H9 (cell line): ENCODE data around the gene LAMTOR4. TPM values are rescaled to one million over a fixed set of nuclear protein-coding genes. Genes with fewer than 3 reads are reported as not detected.

Experiments
- DNase-seq: peaks from one replicate; pipeline ENCODE4 v3.0.0-alpha.2; 2017
- H2AFZ ChIP-seq: one replicate; pipeline ENCODE4 v1.6.1; 2013; ENCODE audit warnings: mild to moderate bottlenecking, low read length, control low read depth, moderate library complexity
- H2AK5ac ChIP-seq: 2 replicates; pipeline ENCODE4 v1.6.1; 2013; ENCODE audit warnings: low read length, control low read depth, mixed read lengths; ENCODE audit not compliant: insufficient read length
- H2BK120ac ChIP-seq: one replicate; pipeline ENCODE4 v1.6.1; 2013; ENCODE audit warnings: low read depth, mild to moderate bottlenecking, low read length, control low read depth, inconsistent platforms; ENCODE audit not compliant: poor library complexity, severe bottlenecking
- H2BK12ac ChIP-seq: 2 replicates; pipeline ENCODE4 v1.6.1; 2013; ENCODE audit warnings: low read length, control low read depth, mixed read lengths, low read depth; ENCODE audit not compliant: insufficient read length
- H2BK15ac ChIP-seq: 2 replicates; pipeline ENCODE4 v1.6.1; 2013; ENCODE audit warnings: low read depth, low read length, control low read depth
- H2BK20ac ChIP-seq: one replicate; pipeline ENCODE4 v1.6.1; 2013; ENCODE audit warnings: low read depth, mild to moderate bottlenecking, low read length, control low read depth, inconsistent platforms; ENCODE audit not compliant: poor library complexity, severe bottlenecking
- H2BK5ac ChIP-seq: 2 replicates; pipeline ENCODE4 v1.6.1; 2013; ENCODE audit warnings: low read length, control low read depth, mixed read lengths; ENCODE audit not compliant: insufficient read length
- H3K14ac ChIP-seq: 2 replicates; pipeline ENCODE4 v1.6.1; 2013; ENCODE audit warnings: low read length, control low read depth; ENCODE audit not compliant: insufficient read depth
- H3K18ac ChIP-seq: 2 replicates; pipeline ENCODE4 v1.6.1; 2013; ENCODE audit warnings: low read depth, mild to moderate bottlenecking, mixed read lengths, low read length, control low read depth; ENCODE audit not compliant: insufficient read length
- H3K23ac ChIP-seq: 2 replicates; pipeline ENCODE4 v1.6.1; 2013; ENCODE audit warnings: low read length, control low read depth, mixed read lengths, low read depth; ENCODE audit not compliant: insufficient read length
- H3K23me2 ChIP-seq: 2 replicates; pipeline ENCODE4 v1.6.1; 2013; ENCODE audit warnings: low read depth, mild to moderate bottlenecking, mixed read lengths, low read length, control low read depth; ENCODE audit not compliant: insufficient read length, poor library complexity, severe bottlenecking
- H3K27ac ChIP-seq: 2 replicates; pipeline ENCODE4 v1.5.1; 2013; ENCODE audit warnings: low read length, control low read depth, mixed read lengths, low read depth; ENCODE audit not compliant: insufficient read length
- H3K27me3 ChIP-seq: 2 replicates; pipeline ENCODE4 v1.6.1; 2013; ENCODE audit warnings: low read length, control low read depth, inconsistent platforms; ENCODE audit not compliant: insufficient read depth
- H3K4ac ChIP-seq: 2 replicates; pipeline ENCODE4 v1.6.1; 2013; ENCODE audit warnings: low read depth, mild to moderate bottlenecking, control low read depth, inconsistent platforms, low read length, moderate library complexity
- H3K4me1 ChIP-seq: 2 replicates; pipeline ENCODE4 v1.6.1; 2013; ENCODE audit warnings: low read length, control low read depth, inconsistent platforms; ENCODE audit not compliant: insufficient read depth
- H3K4me2 ChIP-seq: 2 replicates; pipeline ENCODE4 v1.6.1; 2013; ENCODE audit warnings: low read length, control low read depth, mixed read lengths; ENCODE audit not compliant: insufficient read length, insufficient read depth
- H3K56ac ChIP-seq: 2 replicates; pipeline ENCODE4 v1.6.1; 2013; ENCODE audit warnings: low read depth, mild to moderate bottlenecking, mixed read lengths, low read length, control low read depth; ENCODE audit not compliant: insufficient read length
- H3K79me1 ChIP-seq: 2 replicates; pipeline ENCODE4 v1.6.1; 2013; ENCODE audit warnings: low read depth, mild to moderate bottlenecking, moderate library complexity, low read length, control low read depth, inconsistent platforms; ENCODE audit not compliant: insufficient read depth, poor library complexity, severe bottlenecking
- H3K79me2 ChIP-seq: 2 replicates; pipeline ENCODE4 v1.6.1; 2013; ENCODE audit warnings: low read length, control low read depth, inconsistent platforms; ENCODE audit not compliant: insufficient read depth
- H3K9ac ChIP-seq: 2 replicates; pipeline ENCODE4 v1.6.1; 2013; ENCODE audit warnings: low read length, control low read depth, mixed read lengths; ENCODE audit not compliant: insufficient read length; ENCODE audit errors: extremely low read depth
- H3K9me3 ChIP-seq: one replicate; pipeline ENCODE4 v1.6.1; 2013; ENCODE audit warnings: low read depth, low read length, inconsistent platforms; ENCODE audit not compliant: control insufficient read depth
- H3T11ph ChIP-seq: one replicate; pipeline ENCODE4 v1.6.1; 2013; ENCODE audit warnings: mild to moderate bottlenecking, low read length, control low read depth, inconsistent platforms
- H4K20me1 ChIP-seq: one replicate; pipeline ENCODE4 v1.6.1; 2013; ENCODE audit not compliant: control insufficient read depth, insufficient read length, insufficient read depth
- H4K5ac ChIP-seq: 2 replicates; pipeline ENCODE4 v1.6.1; 2013; ENCODE audit warnings: low read depth, mild to moderate bottlenecking, mixed read lengths, low read length, control low read depth; ENCODE audit not compliant: insufficient read length
- H4K8ac ChIP-seq: replicated peaks from 2 replicates; pipeline ENCODE4 v1.6.1; 2013; ENCODE audit warnings: low read length, control low read depth, mixed read lengths, low read depth; ENCODE audit not compliant: insufficient read length
- H4K91ac ChIP-seq: 2 replicates; pipeline ENCODE4 v1.6.1; 2013; ENCODE audit warnings: low read depth, mild to moderate bottlenecking, moderate library complexity, mixed read lengths, low read length, control low read depth; ENCODE audit not compliant: insufficient read length
- H3K27ac Mint-ChIP-seq, 3 experiments: 2 replicates in 2 of 3; 3 replicates in 1 of 3; pipeline ENCODE4 v1.8.0; 2020 to 2021; ENCODE audit warnings: mixed read lengths in 3 of 3, mild to moderate bottlenecking in 1 of 3, moderate library complexity in 1 of 3
- H3K27me3 Mint-ChIP-seq: 2 replicates; pipeline ENCODE4 v1.8.0; 2021; ENCODE audit warnings: low read depth, mild to moderate bottlenecking, moderate library complexity, mixed read lengths
- H3K36me3 Mint-ChIP-seq, 3 experiments: 2 replicates in 2 of 3; 3 replicates in 1 of 3; pipeline ENCODE4 v1.8.0; 2020 to 2021; ENCODE audit warnings: low read depth in 3 of 3, mixed read lengths in 3 of 3; ENCODE audit not compliant: insufficient read depth in 1 of 3
- H3K4me1 Mint-ChIP-seq, 2 experiments: 2 replicates each; pipeline ENCODE4 v1.8.0; 2020; ENCODE audit warnings: mixed read lengths in 2 of 2
- H3K4me3 Mint-ChIP-seq, 2 experiments: 2 replicates in 1 of 2; 3 replicates in 1 of 2; pipeline ENCODE4 v1.8.0; 2020 to 2021; ENCODE audit warnings: mild to moderate bottlenecking in 2 of 2, mixed read lengths in 2 of 2, moderate library complexity in 1 of 2
- H3K9me3 Mint-ChIP-seq, 2 experiments: 2 replicates in 1 of 2; 3 replicates in 1 of 2; pipeline ENCODE4 v1.8.0; 2020; ENCODE audit warnings: mild to moderate bottlenecking in 2 of 2, mixed read lengths in 2 of 2, moderate library complexity in 1 of 2
- WGBS: extraction: QIAGEN DNeasy Blood & Tissue Kit; methylation state at CpG from one replicate; pipeline ENCODE4 v1.1.7; 2013; ENCODE audit warnings: missing lambda C conversion rate, low lambda C conversion rate, mixed read lengths; ENCODE audit not compliant: insufficient read length; ENCODE audit errors: extremely low coverage; 5-methylcytosine and 5-hydroxymethylcytosine counted together
- total RNA-seq: library from RNA; stranded (reverse); gene quantifications from 2 replicates; pipeline ENCODE4 v1.2.1, GENCODE V29; 2021
- TF ChIP-seq, protein P1 (sequence below): fragments of 200-600 bp; sonication (generic); conservative IDR thresholded peaks from 3 replicates; pipeline ENCODE4 v1.8.0; 2021; ENCODE audit warnings: antibody characterized with exemption, mild to moderate bottlenecking

Gene LAMTOR4
- total RNA-seq, 1 experiment from 2014 or later, result 179 TPM

DNA sequence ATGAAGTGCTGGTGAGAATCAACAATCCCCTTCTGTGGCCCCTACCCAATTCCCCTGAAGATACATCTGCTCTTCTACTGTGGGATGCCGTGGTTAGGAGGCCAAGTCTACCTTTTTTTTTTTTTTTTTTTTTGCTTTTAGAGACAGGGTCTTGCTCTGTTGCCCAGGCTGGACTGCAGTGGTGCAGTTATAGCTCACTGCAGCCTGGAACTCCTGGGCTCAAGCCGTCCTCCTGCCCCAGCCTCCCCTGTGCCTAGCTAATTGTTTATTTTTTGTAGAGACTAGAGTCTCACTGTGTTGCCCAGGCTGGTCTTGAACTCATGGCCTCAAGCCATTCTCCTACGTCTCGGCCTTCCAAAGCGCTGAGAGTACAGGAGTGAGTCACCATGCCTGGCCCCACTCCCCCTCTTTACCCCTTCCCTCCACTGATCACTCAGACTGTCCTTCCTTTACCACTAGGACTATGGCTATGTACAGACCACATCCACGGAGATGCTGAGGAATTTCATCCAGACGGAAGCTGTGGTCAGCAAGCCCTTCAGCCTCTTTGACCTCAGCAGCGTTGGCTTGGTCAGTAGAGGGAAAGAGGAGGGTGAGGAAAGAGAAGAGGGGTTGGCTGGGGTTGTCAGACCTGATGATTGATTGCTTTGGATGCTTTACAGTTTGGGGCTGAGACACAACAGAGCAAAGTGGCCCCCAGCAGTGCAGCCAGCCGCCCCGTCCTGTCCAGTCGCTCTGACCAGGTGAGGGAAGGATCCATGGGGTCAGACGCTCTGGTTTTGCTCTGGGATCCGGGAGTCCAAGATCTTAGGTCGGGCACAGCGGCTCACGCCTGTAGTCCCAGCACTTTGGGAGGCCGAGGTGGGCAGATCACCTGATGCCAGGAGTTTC, 45.5 kb upstream of the LAMTOR4 start:
- Histone ChIP-seq H3K14ac (no peak overlapping the region), H3K27me3 (no peaks in the 10 kb centered on the region), H3K4ac (no peak overlapping the region), H3K79me2 (peaks cover 5% of the 10 kb centered on the region; the same call in 1 of the 2 replicates), H3K23ac (no peak overlapping the region), H3K27ac (no peak overlapping the region), H3K18ac (no peak overlapping the region), H4K5ac (no peak overlapping the region), H2AFZ (no peak overlapping the region), H2BK20ac (no peak overlapping the region), H2BK5ac (no peak overlapping the region), H4K20me1 (no peaks in the 10 kb centered on the region), H3K79me1 (peaks cover 3% of the 10 kb centered on the region), H3K9me3 (no peaks in the 10 kb centered on the region), H2BK12ac (no peak overlapping the region), H3K23me2 (no peaks in the 10 kb centered on the region), H3K56ac (no peak overlapping the region), H3K4me2 (peak overlapping the region; percentile 52), H2BK15ac (no peak overlapping the region), H4K8ac (no peak overlapping the region), H3K9ac (no peak overlapping the region), H4K91ac (no peak overlapping the region), H3K4me1 (no peaks in the 10 kb centered on the region), H3T11ph (no peak overlapping the region), H2AK5ac (no peak overlapping the region), H2BK120ac (no peak overlapping the region)
- Mint-ChIP-seq H3K36me3 (peaks cover 48 to 72% (median 64%) of the 10 kb centered on the region in 3 experiments), H3K9me3 (peaks cover 0 to 3% of the 10 kb centered on the region in 2 experiments; a peak in 1 of 5 replicates), H3K4me3 (peak overlapping the region; percentile 93 to 95), H3K27me3 (no peaks in the 10 kb centered on the region; the same call in 1 of the 2 replicates), H3K27ac (peak overlapping the region in 2 of 3 experiments; percentile 37 to 93; a peak in 2 of 7 replicates), H3K4me1 (peaks cover 20 to 26% of the 10 kb centered on the region in 2 experiments)
- no CpG with 5 or more reads among the region's 17 CpGs for WGBS
- TF ChIP-seq, protein P1, sequence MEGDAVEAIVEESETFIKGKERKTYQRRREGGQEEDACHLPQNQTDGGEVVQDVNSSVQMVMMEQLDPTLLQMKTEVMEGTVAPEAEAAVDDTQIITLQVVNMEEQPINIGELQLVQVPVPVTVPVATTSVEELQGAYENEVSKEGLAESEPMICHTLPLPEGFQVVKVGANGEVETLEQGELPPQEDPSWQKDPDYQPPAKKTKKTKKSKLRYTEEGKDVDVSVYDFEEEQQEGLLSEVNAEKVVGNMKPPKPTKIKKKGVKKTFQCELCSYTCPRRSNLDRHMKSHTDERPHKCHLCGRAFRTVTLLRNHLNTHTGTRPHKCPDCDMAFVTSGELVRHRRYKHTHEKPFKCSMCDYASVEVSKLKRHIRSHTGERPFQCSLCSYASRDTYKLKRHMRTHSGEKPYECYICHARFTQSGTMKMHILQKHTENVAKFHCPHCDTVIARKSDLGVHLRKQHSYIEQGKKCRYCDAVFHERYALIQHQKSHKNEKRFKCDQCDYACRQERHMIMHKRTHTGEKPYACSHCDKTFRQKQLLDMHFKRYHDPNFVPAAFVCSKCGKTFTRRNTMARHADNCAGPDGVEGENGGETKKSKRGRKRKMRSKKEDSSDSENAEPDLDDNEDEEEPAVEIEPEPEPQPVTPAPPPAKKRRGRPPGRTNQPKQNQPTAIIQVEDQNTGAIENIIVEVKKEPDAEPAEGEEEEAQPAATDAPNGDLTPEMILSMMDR, result no peak
- no peak for DNase-seq
